ENCODE results near the gene HVCN1.

GRCh38 chr12:110686294-110686903 lies 2.5 kb downstream of the HVCN1 start:
- no peak for TF ChIP-seq ZNF280D (CRISPR knock-in tag; IDR thresholded peaks at IDR 0.05)
- TF ChIP-seq MZF1 (CRISPR knock-in tag; IDR thresholded peaks at IDR 0.05; ENCODE audit: borderline replicate concordance) = no peak
- no peak for TF ChIP-seq PBX3 (CRISPR knock-in tag; IDR thresholded peaks at IDR 0.05; ENCODE audit: borderline replicate concordance)
- no peak for TF ChIP-seq MAFK (conservative IDR thresholded peaks at IDR 0.05 in 1 of 2, IDR thresholded peaks at IDR 0.05 in 1 of 2; ENCODE audit: low read length in 2 of 2)
- no peak for TF ChIP-seq ZNF687 (CRISPR knock-in tag; IDR thresholded peaks at IDR 0.05)
